Pancreas (tissue), 10 donors: Measurements from ENCODE around the gene PSMD5. TPM values are rescaled to one million over a fixed set of nuclear protein-coding genes. Genes with fewer than 3 reads are reported as not detected.

Source experiments
- ATAC-seq, 4 donors: fragments of 200-7000 bp; cut with Tn5 transposase; one replicate each; pipeline versions ENCODE4 v1.8.0 to v1.9.1; 2020; ENCODE audit warnings: mild to moderate bottlenecking in 4 of 4, moderate library complexity in 4 of 4
- DNase-seq, 6 donors: peaks; one replicate each; pipeline ENCODE4 v3.0.0-alpha.2; 2020
- FAIRE-seq: peaks from 2 replicates; lab custom pipeline; 2012; peaks lifted over from hg19 to GRCh38; lab: Jason Lieb, UNC
- H3K27ac ChIP-seq, 4 donors: fragments of 200-600 bp; sonication (generic); 1 replicate in 3 of 4; 2 replicates in 1 of 4; pipeline versions ENCODE4 v1.5.0 to v1.8.0; 2020
- H3K27me3 ChIP-seq, 4 donors: fragments of 200-600 bp; one replicate each; pipeline ENCODE4 v1.8.0; 2021
- H3K36me3 ChIP-seq, 3 donors: fragments of 200-600 bp; sonication (generic) in 1 of 3; one replicate each; pipeline versions ENCODE4 v1.5.0 to v1.8.0; 2020 to 2021
- H3K4me1 ChIP-seq, 3 donors: fragments of 200-600 bp; one replicate each; pipeline ENCODE4 v1.8.0; 2021
- H3K4me3 ChIP-seq, 4 donors: fragments of 200-600 bp; sonication (generic) in 2 of 4; one replicate each; pipeline versions ENCODE4 v1.5.0 to v1.8.0; 2020 to 2021
- H3K9me3 ChIP-seq, 4 donors: fragments of 200-600 bp; one replicate each; pipeline ENCODE4 v1.8.0; 2021
- CTCF ChIP-seq, 4 donors: fragments of 200-600 bp; sonication (generic) in 3 of 4; IDR thresholded peaks; one replicate each; pipeline versions ENCODE4 v1.5.0 to v1.8.0; 2021; ENCODE audit warnings: antibody characterized with exemption in 4 of 4
- WGBS, 2 donors: extraction: QIAGEN DNeasy Blood & Tissue Kit; methylation state at CpG; one replicate each; pipeline ENCODE4 v1.1.7; 2013; 5-methylcytosine and 5-hydroxymethylcytosine counted together
- intact Hi-C, 3 donors: fragments of 100-400 bp; cut with DNase I; formaldehyde crosslinking; loops; one replicate each; pipeline versions ENCODE4 v1.11.1 to v1.14.2; 2022
- polyA plus RNA-seq, 2 donors: library from polyadenylated mRNA; stranded (reverse); fragments of 200-250 nt; gene quantifications; one replicate each; pipeline ENCODE4 v1.2.3, GENCODE V29; 2013
- total RNA-seq, 6 donors: library from RNA; stranded (reverse); fragmentation: NEBNext Ultra II Directional in 4 of 6; extraction: Animal tissue kit (Norgen Biotek cat#: 25700) in 4 of 6; gene quantifications; one replicate each; pipeline versions ENCODE4 v1.2.1 to v1.2.4, GENCODE V29; 2021 to 2023
- donor health status: healthy with polysubstance abuse.
- donor health status: DM: no; HTN: no; CAD: no; lungs with moderate emphysema.
- donor health status: DM: no; HTN: no; CAD: no.
- donor health status: control.
- donor health status: control.
- donor health status: Bipolar disorder and iron deficiency.
- donor health status: DM: yes; HTN: yes; CAD: no.
- donor health status: DM: no; HTN: no; CAD: no.
- donor health status: DM: no; HTN: no; CAD: no.
- donor health status: DM: yes; HTN: yes; CAD: no.

The PSMD5 gene
- total RNA-seq: 10 to 100 TPM; 18.3 to 33.0 (median 23.6) TPM
- polyA plus RNA-seq: 10 to 100 TPM in 1 of 2 donors, 1 to 10 TPM in 1; 5.8 to 12.2 TPM

- intact Hi-C loops: no loop called here
- DNase-seq (peak; percentile 91 to 99 (median 98)), FAIRE-seq (no peak), ATAC-seq (peak; percentile 95 to 99 (median 96))
- peak within 1 kb of the TSS; percentile 52 to 64 (median 62) for H3K4me3 ChIP-seq
- H3K27me3 ChIP-seq: no peaks in the 10 kb centered on the region
- no peaks in the 10 kb centered on the region for H3K9me3 ChIP-seq
- H3K36me3 ChIP-seq: no peaks in the 10 kb centered on the region
- 5 to 6% methylated on average over 61 to 62 of the region's 62 CpGs for WGBS, 2 donors
- peak within 1 kb of the TSS; percentile 91 to 97 (median 94) for H3K27ac ChIP-seq
- no peak for TF ChIP-seq CTCF (IDR thresholded peaks at IDR 0.05)
- peaks cover 0 to 6% (median 4%) of the 10 kb centered on the region in 3 donors for H3K4me1 ChIP-seq
Observed at GRCh38 chr9:120842685-120843485, at the start of gene PSMD5. PSMD5 (minus strand) TSS chr9:120842922; CDS start chr9:120842909, 13 bp downstream.

GRCh38 chr9:120891884-120892747, 49.4 kb upstream of the PSMD5 start:
- no peaks in the 10 kb centered on the region for H3K4me1 ChIP-seq
- no peaks in the 10 kb centered on the region for H3K27me3 ChIP-seq
- H3K36me3 ChIP-seq: no peaks in the 10 kb centered on the region
- ATAC-seq (no peak), FAIRE-seq (no peak), DNase-seq (no peak)
- no peak overlapping the region for H3K27ac ChIP-seq
- no peak overlapping the region for H3K4me3 ChIP-seq
- TF ChIP-seq CTCF (IDR thresholded peaks at IDR 0.05): no peak
- H3K9me3 ChIP-seq: no peaks in the 10 kb centered on the region
- WGBS, 2 donors: 78 to 85% methylated on average over 15 of the region's 15 CpGs
- intact Hi-C loops: no loop called here

- no peak for FAIRE-seq
- no peak overlapping the region for H3K27ac ChIP-seq
- DNase-seq: no peak
- H3K9me3 ChIP-seq: no peaks in the 10 kb centered on the region
- H3K36me3 ChIP-seq: no peaks in the 10 kb centered on the region
- no peaks in the 10 kb centered on the region for H3K27me3 ChIP-seq
- H3K4me1 ChIP-seq: no peaks in the 10 kb centered on the region
- H3K4me3 ChIP-seq: no peak overlapping the region
- TF ChIP-seq CTCF (IDR thresholded peaks at IDR 0.05): no peak
- intact Hi-C loops: no loop called here
- 69 to 77% methylated on average over 10 of the region's 10 CpGs for WGBS, 2 donors
- no peak for ATAC-seq
Observed at GRCh38 chr9:120891245-120891883, 48.6 kb upstream of the PSMD5 start.

GRCh38 chr9:120890320-120891244, 47.9 kb upstream of the PSMD5 start:
- no peak for DNase-seq
- FAIRE-seq: no peak
- ATAC-seq: no peak
- H3K4me1 ChIP-seq: no peaks in the 10 kb centered on the region
- intact Hi-C loops: no loop called here
- H3K36me3 ChIP-seq: no peaks in the 10 kb centered on the region
- no peak overlapping the region for H3K27ac ChIP-seq
- no peaks in the 10 kb centered on the region for H3K9me3 ChIP-seq
- no peaks in the 10 kb centered on the region for H3K27me3 ChIP-seq
- TF ChIP-seq CTCF (IDR thresholded peaks at IDR 0.05): no peak
- WGBS, 2 donors: 84 to 85% methylated on average over 14 of the region's 14 CpGs
- H3K4me3 ChIP-seq: no peak overlapping the region
